GM23338 (cell line): ENCODE measurements around the gene LCE6A. TPM values are rescaled to one million over a fixed set of nuclear protein-coding genes. Genes with fewer than 3 reads are reported as not detected.

Experiments
- ATAC-seq: fragments of 200-7000 bp; cut with Tn5 transposase; 3 replicates; pipeline ENCODE4 v1.9.1; 2020
- DNase-seq: peaks from one replicate; pipeline ENCODE4 v3.0.0-alpha.2; 2015; ENCODE audit warnings: low spot score
- H2AFZ ChIP-seq: fragments of 200-600 bp; sonication (generic); 2 replicates; pipeline ENCODE4 v1.8.0; 2016; ENCODE audit warnings: antibody characterized with exemption, mild to moderate bottlenecking, moderate library complexity
- H3F3A ChIP-seq: fragments of 200-600 bp; sonication (generic); replicated peaks from 2 replicates; pipeline ENCODE4 v1.8.0; 2017; ENCODE audit warnings: antibody characterized with exemption, mixed run types, low read depth
- H3K27ac ChIP-seq: fragments of 200-600 bp; sonication (generic); 2 replicates; pipeline ENCODE4 v1.6.1; 2016; ENCODE audit warnings: low read depth
- H3K27me3 ChIP-seq: fragments of 200-600 bp; sonication (generic); 2 replicates; pipeline ENCODE4 v1.8.0; 2016; ENCODE audit warnings: mild to moderate bottlenecking, mixed run types, moderate library complexity; ENCODE audit not compliant: insufficient read depth
- H3K36me3 ChIP-seq: fragments of 200-600 bp; sonication (generic); 2 replicates; pipeline ENCODE4 v1.8.0; 2016; ENCODE audit warnings: mild to moderate bottlenecking; ENCODE audit not compliant: insufficient read depth
- H3K4me1 ChIP-seq: fragments of 200-600 bp; sonication (generic); 2 replicates; pipeline ENCODE4 v1.8.0; 2016; ENCODE audit warnings: mild to moderate bottlenecking, moderate library complexity; ENCODE audit not compliant: insufficient read depth
- H3K4me2 ChIP-seq: fragments of 200-600 bp; sonication (generic); 2 replicates; pipeline ENCODE4 v1.7.1; 2017; ENCODE audit warnings: mixed run types
- H3K4me3 ChIP-seq: fragments of 200-600 bp; sonication (generic); 2 replicates; pipeline ENCODE4 v1.6.1; 2016; ENCODE audit warnings: mixed run types
- H3K79me2 ChIP-seq: fragments of 200-600 bp; sonication (generic); replicated peaks from 2 replicates; pipeline ENCODE4 v1.8.0; 2017; ENCODE audit warnings: mild to moderate bottlenecking; ENCODE audit not compliant: insufficient read depth
- H3K9me2 ChIP-seq: fragments of 200-600 bp; sonication (generic); 2 replicates; pipeline ENCODE4 v1.8.0; 2017; ENCODE audit not compliant: insufficient read depth
- H4K20me1 ChIP-seq: fragments of 200-600 bp; sonication (generic); replicated peaks from 2 replicates; pipeline ENCODE4 v1.8.0; 2017; ENCODE audit warnings: mild to moderate bottlenecking; ENCODE audit not compliant: insufficient read depth
- H3K27ac Mint-ChIP-seq: 2 replicates; pipeline ENCODE4 v1.8.0; 2020; ENCODE audit warnings: inconsistent platforms, mild to moderate bottlenecking, moderate library complexity, mixed read lengths
- H3K27me3 Mint-ChIP-seq: 3 replicates; pipeline ENCODE4 v1.8.0; 2022; ENCODE audit warnings: low read depth, mild to moderate bottlenecking, moderate library complexity, mixed read lengths, inconsistent platforms; ENCODE audit not compliant: insufficient read depth, poor library complexity
- H3K36me3 Mint-ChIP-seq: 3 replicates; pipeline ENCODE4 v1.8.0; 2021; ENCODE audit warnings: low read depth, mild to moderate bottlenecking, inconsistent platforms, moderate library complexity, mixed read lengths
- H3K4me1 Mint-ChIP-seq: 3 replicates; pipeline ENCODE4 v1.8.0; 2020; ENCODE audit warnings: mild to moderate bottlenecking, inconsistent platforms, mixed read lengths
- H3K4me3 Mint-ChIP-seq: 3 replicates; pipeline ENCODE4 v1.8.0; 2021; ENCODE audit warnings: moderate library complexity, mild to moderate bottlenecking, inconsistent platforms, mixed read lengths
- H3K9me3 Mint-ChIP-seq: 3 replicates; pipeline ENCODE4 v1.8.0; 2020; ENCODE audit warnings: moderate library complexity, mild to moderate bottlenecking, inconsistent platforms, mixed read lengths
- CREB1 ChIP-seq: fragments of 250-450 bp; sonication (Bioruptor Pico); IDR thresholded peaks from 2 replicates; pipeline ENCODE4 v1.5.0; 2020; ENCODE audit warnings: low read depth, mild to moderate bottlenecking, moderate library complexity
- EZH2phosphoT487 ChIP-seq: fragments of 200-600 bp; sonication (generic); IDR thresholded peaks from one replicate; pipeline ENCODE4 v1.8.1; 2018; ENCODE audit warnings: antibody characterized with exemption; ENCODE audit not compliant: unreplicated experiment
- JUNB ChIP-seq: IDR thresholded peaks from one replicate; pipeline ENCODE4 v1.6.1; 2016; ENCODE audit warnings: antibody characterized with exemption; ENCODE audit not compliant: unreplicated experiment
- STAT1 ChIP-seq: IDR thresholded peaks from one replicate; pipeline ENCODE4 v1.6.1; 2016; ENCODE audit warnings: antibody characterized with exemption; ENCODE audit not compliant: unreplicated experiment
- ZNF114 ChIP-seq: fragments of 250-450 bp; sonication (Bioruptor Pico); IDR thresholded peaks from 2 replicates; pipeline ENCODE4 v1.5.0; 2020; ENCODE audit warnings: mild to moderate bottlenecking, moderate library complexity
- polyA plus RNA-seq: library from polyadenylated mRNA; unstranded; fragments of >200 nt; fragmentation: Nextera tagmentation; extraction: Ambion mirVana; gene quantifications from 2 replicates; pipeline ENCODE4 v1.2.1, GENCODE V29; 2016
- total RNA-seq: library from RNA; depleted of rRNA; stranded (reverse); fragments of >200 nt; shearing (Covaris generic); gene quantifications from 2 replicates; pipeline ENCODE4 v1.2.3, GENCODE V29; 2014
- TF ChIP-seq, protein P1 (sequence below), 2 experiments: fragments of 200-600 bp in 1 of 2; sonication (generic) in 1 of 2; conservative IDR thresholded peaks; 2 replicates each; pipeline versions ENCODE4 v1.5.1 to v1.6.1; 2016 to 2017; ENCODE audit warnings: antibody characterized with exemption in 2 of 2, low read depth in 2 of 2, mild to moderate bottlenecking in 2 of 2, moderate library complexity in 1 of 2
- TF ChIP-seq, protein P2 (sequence below): IDR thresholded peaks from one replicate; pipeline ENCODE4 v1.6.1; 2018; ENCODE audit warnings: antibody characterized with exemption; ENCODE audit not compliant: unreplicated experiment

The LCE6A gene
- total and polyA plus RNA-seq, 2 experiments from 2014 or later, result not detected

GRCh38 chr1:152811050-152811449, 31.6 kb upstream of the LCE6A start:
- H3K4me3 Mint-ChIP-seq, result no peak overlapping the region
- H3K4me1 ChIP-seq, result no peaks in the 10 kb centered on the region
- no peaks in the 10 kb centered on the region for H3K36me3 ChIP-seq
- no peak overlapping the region for H3K27ac ChIP-seq
- no peak for DNase-seq
- no peak overlapping the region for H3K4me3 ChIP-seq
- no peak overlapping the region for H3K4me2 ChIP-seq
- no peak for ATAC-seq
- H3F3A ChIP-seq, result no peaks in the 10 kb centered on the region
- H4K20me1 ChIP-seq, result no peaks in the 10 kb centered on the region
- no peaks in the 10 kb centered on the region for H3K27me3 Mint-ChIP-seq
- no peaks in the 10 kb centered on the region for H3K9me3 Mint-ChIP-seq
- no peak overlapping the region for H2AFZ ChIP-seq
- TF ChIP-seq CREB1 (CRISPR knock-in tag) (no peak), JUNB (no peak), STAT1 (no peak)
- no peak overlapping the region for H3K27ac Mint-ChIP-seq
- peaks cover 2% of the 10 kb centered on the region; the same call in 1 of the 3 replicates for H3K4me1 Mint-ChIP-seq
- no peaks in the 10 kb centered on the region for H3K79me2 ChIP-seq
- H3K36me3 Mint-ChIP-seq, result no peaks in the 10 kb centered on the region
- H3K27me3 ChIP-seq, result no peaks in the 10 kb centered on the region
- H3K9me2 ChIP-seq, result 0 out of 2 replicates have a peak, but pooled peaks cover 6% of the 10 kb centered on the region

GRCh38 chr1:152811671-152812070, 31.0 kb upstream of the LCE6A start, which contains the start of gene LCE1B:
Gene LCE1B, plus strand, starts transcription at chr1:152811971. Its CDS starts 476 bp downstream, at chr1:152812447.
- ATAC-seq (no peak), DNase-seq (no peak)
- H3K4me3 ChIP-seq, result no peak within 1 kb of the TSS
- no peaks in the 10 kb centered on the region for H3K4me1 ChIP-seq
- H2AFZ ChIP-seq, result peak within 1 kb of the TSS; percentile 18; the same call in 1 of the 2 replicates
- no peaks in the 10 kb centered on the region for H4K20me1 ChIP-seq
- H3K4me2 ChIP-seq, result no peak within 1 kb of the TSS
- no peaks in the 10 kb centered on the region for H3K27me3 Mint-ChIP-seq
- H3K4me3 Mint-ChIP-seq, result no peak within 1 kb of the TSS
- H3K9me2 ChIP-seq, result 0 out of 2 replicates have a peak, but pooled peaks cover 6% of the 10 kb centered on the region
- no peak within 1 kb of the TSS for H3K27ac ChIP-seq
- H3K79me2 ChIP-seq, result no peaks in the 10 kb centered on the region
- no peak for TF ChIP-seq JUNB
- TF ChIP-seq ZNF114, result no peak
- TF ChIP-seq, protein P1, sequence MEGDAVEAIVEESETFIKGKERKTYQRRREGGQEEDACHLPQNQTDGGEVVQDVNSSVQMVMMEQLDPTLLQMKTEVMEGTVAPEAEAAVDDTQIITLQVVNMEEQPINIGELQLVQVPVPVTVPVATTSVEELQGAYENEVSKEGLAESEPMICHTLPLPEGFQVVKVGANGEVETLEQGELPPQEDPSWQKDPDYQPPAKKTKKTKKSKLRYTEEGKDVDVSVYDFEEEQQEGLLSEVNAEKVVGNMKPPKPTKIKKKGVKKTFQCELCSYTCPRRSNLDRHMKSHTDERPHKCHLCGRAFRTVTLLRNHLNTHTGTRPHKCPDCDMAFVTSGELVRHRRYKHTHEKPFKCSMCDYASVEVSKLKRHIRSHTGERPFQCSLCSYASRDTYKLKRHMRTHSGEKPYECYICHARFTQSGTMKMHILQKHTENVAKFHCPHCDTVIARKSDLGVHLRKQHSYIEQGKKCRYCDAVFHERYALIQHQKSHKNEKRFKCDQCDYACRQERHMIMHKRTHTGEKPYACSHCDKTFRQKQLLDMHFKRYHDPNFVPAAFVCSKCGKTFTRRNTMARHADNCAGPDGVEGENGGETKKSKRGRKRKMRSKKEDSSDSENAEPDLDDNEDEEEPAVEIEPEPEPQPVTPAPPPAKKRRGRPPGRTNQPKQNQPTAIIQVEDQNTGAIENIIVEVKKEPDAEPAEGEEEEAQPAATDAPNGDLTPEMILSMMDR (conservative IDR thresholded peaks at IDR 0.05; ENCODE audit: low read depth in 2 of 2), result no peak
- no peak for TF ChIP-seq EZH2phosphoT487
- TF ChIP-seq, protein P2, sequence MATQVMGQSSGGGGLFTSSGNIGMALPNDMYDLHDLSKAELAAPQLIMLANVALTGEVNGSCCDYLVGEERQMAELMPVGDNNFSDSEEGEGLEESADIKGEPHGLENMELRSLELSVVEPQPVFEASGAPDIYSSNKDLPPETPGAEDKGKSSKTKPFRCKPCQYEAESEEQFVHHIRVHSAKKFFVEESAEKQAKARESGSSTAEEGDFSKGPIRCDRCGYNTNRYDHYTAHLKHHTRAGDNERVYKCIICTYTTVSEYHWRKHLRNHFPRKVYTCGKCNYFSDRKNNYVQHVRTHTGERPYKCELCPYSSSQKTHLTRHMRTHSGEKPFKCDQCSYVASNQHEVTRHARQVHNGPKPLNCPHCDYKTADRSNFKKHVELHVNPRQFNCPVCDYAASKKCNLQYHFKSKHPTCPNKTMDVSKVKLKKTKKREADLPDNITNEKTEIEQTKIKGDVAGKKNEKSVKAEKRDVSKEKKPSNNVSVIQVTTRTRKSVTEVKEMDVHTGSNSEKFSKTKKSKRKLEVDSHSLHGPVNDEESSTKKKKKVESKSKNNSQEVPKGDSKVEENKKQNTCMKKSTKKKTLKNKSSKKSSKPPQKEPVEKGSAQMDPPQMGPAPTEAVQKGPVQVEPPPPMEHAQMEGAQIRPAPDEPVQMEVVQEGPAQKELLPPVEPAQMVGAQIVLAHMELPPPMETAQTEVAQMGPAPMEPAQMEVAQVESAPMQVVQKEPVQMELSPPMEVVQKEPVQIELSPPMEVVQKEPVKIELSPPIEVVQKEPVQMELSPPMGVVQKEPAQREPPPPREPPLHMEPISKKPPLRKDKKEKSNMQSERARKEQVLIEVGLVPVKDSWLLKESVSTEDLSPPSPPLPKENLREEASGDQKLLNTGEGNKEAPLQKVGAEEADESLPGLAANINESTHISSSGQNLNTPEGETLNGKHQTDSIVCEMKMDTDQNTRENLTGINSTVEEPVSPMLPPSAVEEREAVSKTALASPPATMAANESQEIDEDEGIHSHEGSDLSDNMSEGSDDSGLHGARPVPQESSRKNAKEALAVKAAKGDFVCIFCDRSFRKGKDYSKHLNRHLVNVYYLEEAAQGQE, result no peak
- H3K27ac Mint-ChIP-seq, result no peak within 1 kb of the TSS
- H3K27me3 ChIP-seq, result no peaks in the 10 kb centered on the region
- H3K9me3 Mint-ChIP-seq, result no peaks in the 10 kb centered on the region
- no peaks in the 10 kb centered on the region for H3K36me3 Mint-ChIP-seq
- H3F3A ChIP-seq, result no peaks in the 10 kb centered on the region
- H3K4me1 Mint-ChIP-seq, result peaks cover 2% of the 10 kb centered on the region; the same call in 1 of the 3 replicates
- H3K36me3 ChIP-seq, result no peaks in the 10 kb centered on the region
